ENCODE measurements around the gene TMEM54. TPM values are rescaled to one million over a fixed set of nuclear protein-coding genes. Genes with fewer than 3 reads are reported as not detected.
A peak's percentile ranks its signal among the peaks of the same experiment; 100 is the strongest.

The TMEM54 gene
- total and polyA plus RNA-seq, 10 of the 15 experiments (the other 5 are each of a cell fraction or from before 2014, with no cell fraction given), result 0.07 to 0.94 (median 0.56) TPM; not detected in 1

GRCh38 chr1:32848354-32849063, 52.7 kb downstream of the TMEM54 start (continued):
- no peak for TF ChIP-seq ZBTB33 (IDR thresholded peaks at IDR 0.05)
- no peak for TF ChIP-seq TCF3 (IDR thresholded peaks at IDR 0.05; ENCODE audit: borderline replicate concordance, insufficient read depth, low read depth, low read length)
- no peak for TF ChIP-seq CREM (IDR thresholded peaks at IDR 0.05; ENCODE audit: low read depth)
- TF ChIP-seq E4F1 (IDR thresholded peaks at IDR 0.05; ENCODE audit: borderline replicate concordance, partially characterized antibody), result no peak
- TF ChIP-seq BCL11A (IDR thresholded peaks at IDR 0.05; ENCODE audit: low read depth, low read length), result no peak
- TF ChIP-seq RFX5 (IDR thresholded peaks at IDR 0.05; ENCODE audit: low read depth, low read length), result no peak
- TF ChIP-seq CREB1 (IDR thresholded peaks at IDR 0.05; ENCODE audit: low read depth), result 0 out of 2 replicates have a peak, but pooled peaks have one; percentile 30
- no peak for TF ChIP-seq HDAC6 (IDR thresholded peaks at IDR 0.05; ENCODE audit: unreplicated experiment)
- no peak for TF ChIP-seq ELK1 (IDR thresholded peaks at IDR 0.05; ENCODE audit: low read depth, low read length)
- TF ChIP-seq SPI1 (IDR thresholded peaks at IDR 0.05; ENCODE audit: borderline replicate concordance, insufficient read depth, low read depth, low read length), result no peak
- TF ChIP-seq POLR2AphosphoS2 (IDR thresholded peaks at IDR 0.05; ENCODE audit: low read depth, low read length), result no peak
- TF ChIP-seq RUNX3 (IDR thresholded peaks at IDR 0.05; ENCODE audit: low read length), result peak; percentile 33; the same call in 1 of the 2 replicates
- TF ChIP-seq ESRRA (IDR thresholded peaks at IDR 0.05; ENCODE audit: low read length), result no peak
- TF ChIP-seq CEBPZ (IDR thresholded peaks at IDR 0.05; ENCODE audit: low read depth, low read length), result no peak
- no peak for TF ChIP-seq MYB (IDR thresholded peaks at IDR 0.05; ENCODE audit: borderline replicate concordance, low read depth, low read length)
- no peak for TF ChIP-seq SREBF2 (IDR thresholded peaks at IDR 0.05; ENCODE audit: low read length)
- TF ChIP-seq YBX1 (IDR thresholded peaks at IDR 0.05), result no peak
- TF ChIP-seq WRNIP1 (IDR thresholded peaks at IDR 0.05; ENCODE audit: borderline replicate concordance, low read depth, low read length), result no peak

Measured in GM12878 (cell line).